Stimulated activated CD4-positive, alpha-beta T cell treated with anti-CD3 and anti-CD28 coated beads, Interleukin-12 subunit alpha, Interleukin-12 subunit beta, amount 100 ng/mL, for 24 hours (primary cell): ENCODE measurements around the gene LMX1A.

ENCODE experiments used
- DNase-seq, 2 experiments: peaks; one replicate each; pipeline ENCODE4 v3.0.0-alpha.2; 2020; ENCODE audit warnings: low read depth in 2 of 2

Gene LMX1A

DNA sequence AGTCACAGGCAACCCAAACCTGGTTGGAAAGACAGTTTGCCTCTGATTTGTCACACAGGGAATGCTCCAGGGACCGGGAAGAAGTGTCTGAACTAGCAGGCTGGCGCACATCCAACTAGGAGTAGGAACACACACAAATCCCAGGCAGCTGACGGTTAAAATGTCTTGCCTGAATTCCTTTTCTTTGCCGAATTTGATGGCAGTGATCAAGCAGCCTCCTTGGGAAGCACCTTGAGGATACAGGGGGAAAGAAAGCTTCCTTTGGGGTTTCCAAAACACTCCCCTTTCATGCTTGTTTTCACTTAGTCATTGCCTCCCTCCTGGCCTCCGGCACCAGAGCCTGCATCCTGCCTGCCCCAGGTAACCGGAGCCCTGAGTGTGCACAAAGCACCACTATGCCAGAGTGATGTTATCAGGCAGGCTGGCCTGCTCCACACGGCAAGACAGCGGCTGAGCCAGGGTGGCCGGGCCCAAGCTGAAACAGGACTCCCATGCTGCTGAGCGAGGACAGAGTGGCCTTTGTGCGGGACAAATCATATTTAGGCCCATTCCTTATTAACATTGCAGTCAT lies 193.8 kb downstream of the LMX1A start:
- DNase-seq = no peak

DNA sequence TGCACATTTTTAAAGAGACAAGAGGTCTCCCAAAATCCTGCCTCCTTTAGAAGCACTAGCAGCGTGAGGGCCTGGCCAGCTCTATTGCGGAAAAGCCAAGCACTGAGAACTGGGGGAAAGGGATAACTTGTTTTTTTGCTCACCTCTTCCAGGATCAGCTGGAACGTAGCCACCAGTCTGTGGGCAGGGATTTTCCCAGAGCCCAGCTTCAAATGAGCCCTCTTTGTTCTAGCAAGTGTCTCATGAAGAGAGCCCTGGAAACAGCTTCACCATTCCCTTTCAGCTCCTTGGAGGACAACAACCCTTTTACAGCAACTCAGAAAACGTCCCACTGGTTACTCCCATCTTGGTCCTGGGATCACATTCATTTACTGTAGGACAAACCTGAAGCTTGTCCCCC lies 195.4 kb downstream of the LMX1A start:
- no peak for DNase-seq

DNA sequence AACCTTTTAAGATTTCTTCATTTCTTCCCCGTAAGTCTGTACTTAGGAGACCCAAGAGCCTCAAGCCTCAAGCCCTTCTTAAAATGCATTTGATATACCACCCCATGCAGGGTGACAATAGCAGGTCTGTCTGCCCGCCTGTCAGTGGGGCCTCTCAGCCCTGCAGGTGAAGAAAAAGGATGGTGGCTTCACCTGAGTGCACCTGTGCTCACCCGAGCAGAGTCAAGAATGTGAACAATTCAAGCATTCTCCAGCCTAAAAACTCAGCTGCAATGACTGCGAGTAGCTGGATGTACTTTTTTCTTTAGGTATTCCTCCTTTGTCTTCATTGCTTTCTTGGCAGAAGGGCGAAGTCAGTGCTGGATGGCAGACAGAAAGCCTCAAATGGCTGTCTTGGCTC lies 203.3 kb downstream of the LMX1A start:
- DNase-seq = no peak

DNA sequence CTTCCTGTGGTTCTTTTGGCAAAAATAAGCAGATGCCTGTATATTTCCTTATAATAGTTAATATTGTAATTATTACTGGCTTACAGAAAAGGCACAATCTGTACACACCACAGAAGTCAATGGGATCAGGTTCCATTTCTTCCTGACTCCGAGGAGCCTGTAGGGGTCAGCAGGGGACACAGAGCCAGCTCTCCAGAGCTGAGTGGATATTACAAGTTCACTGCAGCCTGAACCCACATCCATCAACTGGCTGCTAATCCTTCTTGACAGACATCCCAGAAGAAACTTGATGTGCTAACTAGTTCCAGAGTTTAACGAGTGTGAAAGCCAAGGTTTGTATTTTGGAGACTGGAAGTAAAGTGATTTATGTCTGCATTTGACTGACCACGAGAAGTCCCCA lies 203.8 kb downstream of the LMX1A start:
- DNase-seq = no peak

DNA sequence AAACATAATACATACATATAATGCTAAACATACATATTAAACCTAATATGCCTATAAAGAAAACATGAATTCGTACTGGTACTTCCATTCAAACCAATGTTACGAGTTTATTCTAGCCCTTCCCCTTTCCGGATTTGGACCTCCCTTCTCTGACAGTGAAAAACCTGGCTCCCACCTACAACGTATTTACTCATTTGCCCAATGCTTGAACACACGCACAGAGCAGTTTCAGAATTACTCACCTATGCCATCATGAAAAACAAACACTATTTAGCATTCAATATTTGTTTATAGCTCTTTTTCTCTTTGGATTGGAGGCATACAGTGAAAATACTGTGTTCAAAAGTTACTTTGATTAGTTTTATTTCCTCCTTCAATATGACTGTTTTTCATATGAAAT lies 204.4 kb downstream of the LMX1A start:
- no peak for DNase-seq
